A673 (cell line): ENCODE results near the gene AGTPBP1.

Experiments used
- EZH2 ChIP-seq: fragments of 200-600 bp; sonication (generic); IDR thresholded peaks from 2 replicates; pipeline ENCODE4 v1.6.1; 2017; ENCODE audit warnings: borderline replicate concordance, low read depth, mild to moderate bottlenecking, mixed read lengths, antibody characterized with exemption, low read length; ENCODE audit not compliant: poor library complexity, severe bottlenecking
- TF ChIP-seq, protein P1 (sequence below): fragments of 300-800, 200-600 bp; sonication (generic); conservative IDR thresholded peaks from 2 replicates; pipeline ENCODE4 v1.5.1; 2017; ENCODE audit warnings: low read depth, mild to moderate bottlenecking, antibody characterized with exemption, low read length, moderate library complexity, mixed read lengths

GRCh38 chr9:85600675-85601263, 141.0 kb downstream of the AGTPBP1 start:
- TF ChIP-seq, protein P1, sequence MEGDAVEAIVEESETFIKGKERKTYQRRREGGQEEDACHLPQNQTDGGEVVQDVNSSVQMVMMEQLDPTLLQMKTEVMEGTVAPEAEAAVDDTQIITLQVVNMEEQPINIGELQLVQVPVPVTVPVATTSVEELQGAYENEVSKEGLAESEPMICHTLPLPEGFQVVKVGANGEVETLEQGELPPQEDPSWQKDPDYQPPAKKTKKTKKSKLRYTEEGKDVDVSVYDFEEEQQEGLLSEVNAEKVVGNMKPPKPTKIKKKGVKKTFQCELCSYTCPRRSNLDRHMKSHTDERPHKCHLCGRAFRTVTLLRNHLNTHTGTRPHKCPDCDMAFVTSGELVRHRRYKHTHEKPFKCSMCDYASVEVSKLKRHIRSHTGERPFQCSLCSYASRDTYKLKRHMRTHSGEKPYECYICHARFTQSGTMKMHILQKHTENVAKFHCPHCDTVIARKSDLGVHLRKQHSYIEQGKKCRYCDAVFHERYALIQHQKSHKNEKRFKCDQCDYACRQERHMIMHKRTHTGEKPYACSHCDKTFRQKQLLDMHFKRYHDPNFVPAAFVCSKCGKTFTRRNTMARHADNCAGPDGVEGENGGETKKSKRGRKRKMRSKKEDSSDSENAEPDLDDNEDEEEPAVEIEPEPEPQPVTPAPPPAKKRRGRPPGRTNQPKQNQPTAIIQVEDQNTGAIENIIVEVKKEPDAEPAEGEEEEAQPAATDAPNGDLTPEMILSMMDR = no peak
- no peak for TF ChIP-seq EZH2
